Left lung (tissue), 10 donors: Measurements from ENCODE around the gene CARD9. TPM values are rescaled to one million over a fixed set of nuclear protein-coding genes. Genes with fewer than 3 reads are reported as not detected.

Source experiments
- ATAC-seq: fragments of 200-7000 bp; cut with Tn5 transposase; one replicate; pipeline ENCODE4 v1.9.1; 2020; ENCODE audit warnings: moderate library complexity
- DNase-seq, 4 donors: peaks; one replicate each; pipeline ENCODE4 v3.0.0-alpha.2; 2013 to 2020
- H3K27ac ChIP-seq, 2 donors: fragments of 200-600 bp; sonication (generic) in 1 of 2; one replicate each; pipeline versions ENCODE4 v1.5.0 to v1.8.0; 2020 to 2021
- H3K27me3 ChIP-seq, 2 donors: fragments of 200-600 bp; sonication (generic) in 1 of 2; one replicate each; pipeline versions ENCODE4 v1.5.0 to v1.8.0; 2020 to 2021
- H3K36me3 ChIP-seq, 2 donors: fragments of 200-600 bp; sonication (generic) in 1 of 2; one replicate each; pipeline versions ENCODE4 v1.5.0 to v1.8.0; 2020 to 2021
- H3K4me1 ChIP-seq, 2 donors: fragments of 200-600 bp; one replicate each; pipeline ENCODE4 v1.8.0; 2021
- H3K4me3 ChIP-seq, 2 donors: fragments of 200-600 bp; sonication (generic) in 1 of 2; one replicate each; pipeline versions ENCODE4 v1.5.0 to v1.8.0; 2020 to 2021; ENCODE audit warnings: mild to moderate bottlenecking in 1 of 2
- H3K9me3 ChIP-seq, 2 donors: fragments of 200-600 bp; sonication (generic) in 1 of 2; one replicate each; pipeline versions ENCODE4 v1.5.0 to v1.8.0; 2020 to 2021
- intact Hi-C, 2 donors: fragments of 100-400 bp; cut with DNase I; formaldehyde crosslinking; loops; one replicate each; pipeline versions ENCODE4 v1.11.2 to v1.14.2; 2022
- polyA plus RNA-seq, 6 donors: library from polyadenylated mRNA; unstranded; fragments of 120-200 nt; gene quantifications; one replicate each; pipeline ENCODE4 v1.2.1, GENCODE V29; 2013; ENCODE audit not compliant: insufficient read length in 6 of 6
- total RNA-seq, 2 donors: library from RNA; stranded (reverse); fragmentation: NEBNext Ultra II Directional; extraction: Animal tissue kit (Norgen Biotek cat#: 25700); gene quantifications; one replicate each; pipeline ENCODE4 v1.2.1, GENCODE V29; 2021
- TF ChIP-seq, protein P1 (sequence below), 2 donors: fragments of 200-600 bp; sonication (generic) in 1 of 2; IDR thresholded peaks; one replicate each; pipeline versions ENCODE4 v1.5.0 to v1.8.0; 2021; ENCODE audit warnings: antibody characterized with exemption in 2 of 2
- donor health status: DM: no; HTN: yes; CAD: no.
- donor health status: DM: no; HTN: no; CAD: no.

CARD9 gene
- total and polyA plus RNA-seq, 8 donors: 0.66 to 11.1 (median 1.4) TPM

GRCh38 chr9:136329636-136330405, 43.6 kb downstream of the CARD9 start:
- peaks cover 0 to 33% of the 10 kb centered on the region in 2 donors for H3K27me3 ChIP-seq
- DNase-seq: peak in 1 of 4 donors; percentile 53
- no peak overlapping the region for H3K27ac ChIP-seq
- TF ChIP-seq, protein P1, sequence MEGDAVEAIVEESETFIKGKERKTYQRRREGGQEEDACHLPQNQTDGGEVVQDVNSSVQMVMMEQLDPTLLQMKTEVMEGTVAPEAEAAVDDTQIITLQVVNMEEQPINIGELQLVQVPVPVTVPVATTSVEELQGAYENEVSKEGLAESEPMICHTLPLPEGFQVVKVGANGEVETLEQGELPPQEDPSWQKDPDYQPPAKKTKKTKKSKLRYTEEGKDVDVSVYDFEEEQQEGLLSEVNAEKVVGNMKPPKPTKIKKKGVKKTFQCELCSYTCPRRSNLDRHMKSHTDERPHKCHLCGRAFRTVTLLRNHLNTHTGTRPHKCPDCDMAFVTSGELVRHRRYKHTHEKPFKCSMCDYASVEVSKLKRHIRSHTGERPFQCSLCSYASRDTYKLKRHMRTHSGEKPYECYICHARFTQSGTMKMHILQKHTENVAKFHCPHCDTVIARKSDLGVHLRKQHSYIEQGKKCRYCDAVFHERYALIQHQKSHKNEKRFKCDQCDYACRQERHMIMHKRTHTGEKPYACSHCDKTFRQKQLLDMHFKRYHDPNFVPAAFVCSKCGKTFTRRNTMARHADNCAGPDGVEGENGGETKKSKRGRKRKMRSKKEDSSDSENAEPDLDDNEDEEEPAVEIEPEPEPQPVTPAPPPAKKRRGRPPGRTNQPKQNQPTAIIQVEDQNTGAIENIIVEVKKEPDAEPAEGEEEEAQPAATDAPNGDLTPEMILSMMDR (IDR thresholded peaks at IDR 0.05): no peak
- intact Hi-C loops: no loop called here
- H3K4me3 ChIP-seq: no peak overlapping the region
- H3K4me1 ChIP-seq: peaks cover 18 to 31% of the 10 kb centered on the region in 2 donors
- ATAC-seq: no peak
- H3K9me3 ChIP-seq: no peaks in the 10 kb centered on the region
- no peaks in the 10 kb centered on the region for H3K36me3 ChIP-seq

- intact Hi-C loops: no loop called here
- Histone ChIP-seq H3K9me3 (no peaks in the 10 kb centered on the region), H3K36me3 (no peaks in the 10 kb centered on the region), H3K27me3 (peaks cover 0 to 33% of the 10 kb centered on the region in 2 donors), H3K4me1 (peaks cover 18 to 37% of the 10 kb centered on the region in 2 donors), H3K27ac (peak overlapping the region in 1 of 2 donors; percentile 69), H3K4me3 (peak overlapping the region in 1 of 2 donors; percentile 54)
- DNase-seq (peak in 1 of 4 donors; percentile 72), ATAC-seq (no peak)
- TF ChIP-seq, protein P1 (IDR thresholded peaks at IDR 0.05): no peak
Observed at GRCh38 chr9:136329211-136329627, 44.2 kb downstream of the CARD9 start.

DNA sequence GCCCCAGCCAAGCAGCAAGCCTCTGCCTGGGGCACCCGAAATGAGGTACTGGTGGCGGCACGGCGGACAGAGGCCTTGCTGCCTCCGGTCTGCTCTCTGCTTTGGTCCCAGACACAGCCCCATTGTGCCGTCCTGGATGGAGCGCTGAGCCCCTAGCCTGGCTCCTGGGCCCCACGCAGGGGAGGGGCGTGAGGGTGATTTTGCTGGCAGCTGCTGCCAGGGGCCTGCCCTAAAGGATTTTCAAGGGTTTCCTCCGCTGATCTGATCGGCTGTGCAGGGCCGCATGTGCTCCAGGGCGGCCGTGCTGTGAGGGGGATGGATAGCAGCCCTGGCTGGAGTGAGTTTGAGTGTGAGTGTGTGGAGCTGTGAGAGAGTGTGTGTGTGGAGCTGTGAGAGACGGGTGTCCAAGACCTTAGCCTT, 44.8 kb downstream of the CARD9 start:
- intact Hi-C loops: no loop called here
- TF ChIP-seq, protein P1 (IDR thresholded peaks at IDR 0.05): no peak
- peak in 2 of 4 donors; percentile 68 to 79 for DNase-seq
- H3K9me3 ChIP-seq: no peaks in the 10 kb centered on the region
- H3K4me1 ChIP-seq: peaks cover 18 to 37% of the 10 kb centered on the region in 2 donors
- no peaks in the 10 kb centered on the region for H3K36me3 ChIP-seq
- peaks cover 0 to 33% of the 10 kb centered on the region in 2 donors for H3K27me3 ChIP-seq
- ATAC-seq: peak; percentile 2
- peak overlapping the region; percentile 53 to 54 for H3K4me3 ChIP-seq
- H3K27ac ChIP-seq: peak overlapping the region in 1 of 2 donors; percentile 69

GRCh38 chr9:136328011-136328621, 45.4 kb downstream of the CARD9 start:
- H3K27ac ChIP-seq: peak overlapping the region; percentile 59 to 69
- intact Hi-C loops: no loop called here
- peaks cover 0 to 33% of the 10 kb centered on the region in 2 donors for H3K27me3 ChIP-seq
- peaks cover 18 to 37% of the 10 kb centered on the region in 2 donors for H3K4me1 ChIP-seq
- TF ChIP-seq, protein P1 (IDR thresholded peaks at IDR 0.05): no peak
- no peaks in the 10 kb centered on the region for H3K9me3 ChIP-seq
- no peaks in the 10 kb centered on the region for H3K36me3 ChIP-seq
- DNase-seq (peak in 2 of 4 donors; percentile 63 to 76), ATAC-seq (peak; percentile 6)
- H3K4me3 ChIP-seq: peak overlapping the region; percentile 53 to 54
